IMR-90 (cell line): ENCODE results near the gene BRD3. TPM values are rescaled to one million over a fixed set of nuclear protein-coding genes. Genes with fewer than 3 reads are reported as not detected.

Experiments
- ATAC-seq: fragments of 200-7000 bp; cut with Tn5 transposase; 2 replicates; pipeline ENCODE4 v1.9.1; 2020; ENCODE audit warnings: low read depth, mild to moderate bottlenecking, moderate library complexity
- BruUV-seq: library from RNA; stranded (reverse); fragments of 400-500 nt; replicated peaks from 2 replicates; lab custom pipeline; 2021; lab: Mats Ljungman, UMichigan
- CTCF ChIA-PET: fragments of 300-600 bp; formaldehyde crosslinking; extraction: SDS; loops from one replicate; lab custom pipeline; 2021; ENCODE audit warnings: antibody characterized with exemption; lab: Yijun Ruan, JAX
- POLR2A ChIA-PET: fragments of 300-600 bp; sonication (Branson Sonifier 250); formaldehyde crosslinking; loops from one replicate; lab custom pipeline; 2022; ENCODE audit warnings: antibody characterized with exemption; ENCODE audit not compliant: unreplicated experiment; lab: Charles Lee
- DNase-seq: peaks from one replicate; pipeline ENCODE4 v3.0.0; 2013
- H2AFZ ChIP-seq: replicated peaks from 2 replicates; pipeline ENCODE3; 2013; ENCODE audit warnings: low read length, mild to moderate bottlenecking; ENCODE audit not compliant: poor library complexity
- H2AK5ac ChIP-seq: 2 replicates; pipeline ENCODE4 v1.6.1; 2013; ENCODE audit warnings: low read depth, low read length, inconsistent platforms
- H2AK9ac ChIP-seq: replicated peaks from 2 replicates; pipeline ENCODE3; 2013; ENCODE audit warnings: mild to moderate bottlenecking, low read depth, low read length, moderate library complexity; ENCODE audit not compliant: poor library complexity
- H2BK120ac ChIP-seq: 2 replicates; pipeline ENCODE4 v1.6.1; 2013; ENCODE audit warnings: low read depth, low read length, inconsistent platforms
- H2BK15ac ChIP-seq: 3 replicates; pipeline ENCODE4 v1.6.1; 2013; ENCODE audit warnings: low read depth, low read length, inconsistent platforms
- H2BK20ac ChIP-seq: 2 replicates; pipeline ENCODE4 v1.6.1; 2013; ENCODE audit warnings: low read depth, mild to moderate bottlenecking, inconsistent platforms, low read length, moderate library complexity
- H2BK5ac ChIP-seq: 2 replicates; pipeline ENCODE4 v1.6.1; 2013; ENCODE audit warnings: mild to moderate bottlenecking, low read depth, low read length, inconsistent platforms; ENCODE audit not compliant: poor library complexity, severe bottlenecking
- H3K14ac ChIP-seq: replicated peaks from 2 replicates; pipeline ENCODE4 v1.6.1; 2013; ENCODE audit warnings: low read depth, low read length, inconsistent platforms
- H3K18ac ChIP-seq: 2 replicates; pipeline ENCODE4 v1.6.1; 2013; ENCODE audit warnings: low read depth, low read length, control low read depth
- H3K23ac ChIP-seq: 2 replicates; pipeline ENCODE4 v1.6.1; 2013; ENCODE audit warnings: low read depth, low read length, inconsistent platforms
- H3K27ac ChIP-seq: 2 replicates; pipeline ENCODE4 v1.5.1; 2013; ENCODE audit warnings: mild to moderate bottlenecking, control low read depth, low read length; ENCODE audit not compliant: insufficient read depth
- H3K27me3 ChIP-seq: 2 replicates; pipeline ENCODE4 v1.6.1; 2013; ENCODE audit warnings: low read length; ENCODE audit not compliant: control insufficient read depth, insufficient read depth
- H3K36me3 ChIP-seq: 2 replicates; pipeline ENCODE4 v1.6.1; 2013; ENCODE audit warnings: low read length, mixed read lengths; ENCODE audit not compliant: control insufficient read depth, insufficient read depth
- H3K4ac ChIP-seq: 2 replicates; pipeline ENCODE4 v1.6.1; 2013; ENCODE audit warnings: low read depth, low read length, inconsistent platforms
- H3K4me1 ChIP-seq: 2 replicates; pipeline ENCODE4 v1.6.1; 2013; ENCODE audit warnings: low read length, mixed read lengths; ENCODE audit not compliant: control insufficient read depth, insufficient read depth
- H3K4me2 ChIP-seq: 2 replicates; pipeline ENCODE4 v1.6.1; 2013; ENCODE audit warnings: low read depth, mild to moderate bottlenecking, control low read depth, low read length, moderate library complexity
- H3K4me3 ChIP-seq: 2 replicates; pipeline ENCODE4 v1.5.1; 2013; ENCODE audit warnings: low read depth, mild to moderate bottlenecking, control low read depth, low read length, moderate library complexity; ENCODE audit not compliant: insufficient read depth
- H3K56ac ChIP-seq: 2 replicates; pipeline ENCODE4 v1.6.1; 2013; ENCODE audit warnings: low read length, inconsistent platforms; ENCODE audit not compliant: insufficient read depth; ENCODE audit errors: extremely low read depth
- H3K79me1 ChIP-seq, 2 experiments: 2 replicates each; pipeline ENCODE4 v1.6.1; 2013; ENCODE audit warnings: low read length in 2 of 2, inconsistent platforms in 1 of 2, low read depth in 1 of 2
- H3K9ac ChIP-seq: 2 replicates; pipeline ENCODE4 v1.6.1; 2013; ENCODE audit warnings: low read depth, low read length, control low read depth
- H3K9me1 ChIP-seq: 2 replicates; pipeline ENCODE4 v1.6.1; 2013; ENCODE audit warnings: low read length, inconsistent platforms; ENCODE audit not compliant: insufficient read depth
- H3K9me3 ChIP-seq: 2 replicates; pipeline ENCODE4 v1.6.1; 2013; ENCODE audit warnings: low read length; ENCODE audit not compliant: control insufficient read depth, insufficient read depth
- H4K20me1 ChIP-seq: 2 replicates; pipeline ENCODE4 v1.6.1; 2013; ENCODE audit warnings: low read length, inconsistent platforms; ENCODE audit not compliant: insufficient read depth
- H4K5ac ChIP-seq: 2 replicates; pipeline ENCODE4 v1.6.1; 2013; ENCODE audit warnings: mild to moderate bottlenecking, low read depth, low read length, control low read depth
- H4K8ac ChIP-seq, 2 experiments: 2 replicates each; pipeline ENCODE4 v1.6.1; 2013; ENCODE audit warnings: low read depth in 2 of 2, low read length in 2 of 2, control low read depth in 1 of 2, inconsistent platforms in 1 of 2
- H4K91ac ChIP-seq: 2 replicates; pipeline ENCODE4 v1.6.1; 2013; ENCODE audit warnings: low read depth, low read length, inconsistent platforms; ENCODE audit not compliant: insufficient read depth
- FOS ChIP-seq: fragments of 150-350 bp; IDR thresholded peaks from 2 replicates; pipeline ENCODE4 v1.6.1; 2016; ENCODE audit warnings: low read depth, low read length
- MAZ ChIP-seq: IDR thresholded peaks from 2 replicates; pipeline ENCODE4 v1.6.1; 2012; ENCODE audit warnings: low read depth, mild to moderate bottlenecking, low read length, improper control_type of control experiment, moderate library complexity, borderline replicate concordance
- MXI1 ChIP-seq: IDR thresholded peaks from 2 replicates; pipeline ENCODE4 v1.6.1; 2012; ENCODE audit warnings: low read depth, mild to moderate bottlenecking, low read length, moderate library complexity, borderline replicate concordance
- POLR2A ChIP-seq: IDR thresholded peaks from 2 replicates; pipeline ENCODE4 v1.6.1; 2012; ENCODE audit warnings: mild to moderate bottlenecking, low read depth, low read length
- RFX5 ChIP-seq: IDR thresholded peaks from 2 replicates; pipeline ENCODE4 v1.8.0; 2012; ENCODE audit warnings: low read depth, mild to moderate bottlenecking, low read length, moderate library complexity
- SMC3 ChIP-seq: fragments of 150-350 bp; IDR thresholded peaks from 2 replicates; pipeline ENCODE4 v1.6.1; 2016; ENCODE audit warnings: low read depth, mild to moderate bottlenecking, antibody characterized with exemption, low read length, moderate library complexity
- WGBS, 2 experiments: methylation state at CpG; one replicate each; pipeline versions ENCODE4 v1.1.5 to v1.1.7; 2013; ENCODE audit warnings: missing lambda C conversion rate in 2 of 2; ENCODE audit not compliant: insufficient read length in 1 of 2; ENCODE audit errors: extremely low coverage in 2 of 2; 5-methylcytosine and 5-hydroxymethylcytosine counted together
- dilution Hi-C: fragments of 300-500 bp; cut with HindIII; formaldehyde crosslinking; loops from one replicate; pipeline ENCODE4 v1.14.3; 2018; ENCODE audit warnings: low sequenced_read_pairs; ENCODE audit not compliant: unreplicated experiment
- in situ Hi-C: fragments of 300-500 bp; cut with MboI; formaldehyde crosslinking; loops from 3 replicates; pipeline ENCODE4 v1.14.3; 2019; ENCODE audit warnings: low sequenced_read_pairs, inconsistent platforms, mixed read lengths
- intact Hi-C: fragments of 100-400 bp; cut with micrococcal nuclease; formaldehyde crosslinking; loops from 2 replicates; pipeline ENCODE4 v1.10.0; 2022
- polyA plus RNA-seq, 3 experiments: library from polyadenylated mRNA; depleted of rRNA; stranded (reverse); fragments of >200 nt; gene quantifications; 2 replicates each; pipeline ENCODE4 v1.2.3, GENCODE V29; 2012; ENCODE audit warnings: low replicate concordance in 1 of 3
- total RNA-seq: library from RNA; depleted of rRNA; stranded (reverse); fragments of >200 nt; gene quantifications from 2 replicates; pipeline ENCODE4 v1.2.3, GENCODE V29; 2012

BRD3 gene
- total and polyA plus RNA-seq, 2 of the 4 experiments (the other 2 are of a cell fraction), result 2.2 to 7.1 TPM

DNA sequence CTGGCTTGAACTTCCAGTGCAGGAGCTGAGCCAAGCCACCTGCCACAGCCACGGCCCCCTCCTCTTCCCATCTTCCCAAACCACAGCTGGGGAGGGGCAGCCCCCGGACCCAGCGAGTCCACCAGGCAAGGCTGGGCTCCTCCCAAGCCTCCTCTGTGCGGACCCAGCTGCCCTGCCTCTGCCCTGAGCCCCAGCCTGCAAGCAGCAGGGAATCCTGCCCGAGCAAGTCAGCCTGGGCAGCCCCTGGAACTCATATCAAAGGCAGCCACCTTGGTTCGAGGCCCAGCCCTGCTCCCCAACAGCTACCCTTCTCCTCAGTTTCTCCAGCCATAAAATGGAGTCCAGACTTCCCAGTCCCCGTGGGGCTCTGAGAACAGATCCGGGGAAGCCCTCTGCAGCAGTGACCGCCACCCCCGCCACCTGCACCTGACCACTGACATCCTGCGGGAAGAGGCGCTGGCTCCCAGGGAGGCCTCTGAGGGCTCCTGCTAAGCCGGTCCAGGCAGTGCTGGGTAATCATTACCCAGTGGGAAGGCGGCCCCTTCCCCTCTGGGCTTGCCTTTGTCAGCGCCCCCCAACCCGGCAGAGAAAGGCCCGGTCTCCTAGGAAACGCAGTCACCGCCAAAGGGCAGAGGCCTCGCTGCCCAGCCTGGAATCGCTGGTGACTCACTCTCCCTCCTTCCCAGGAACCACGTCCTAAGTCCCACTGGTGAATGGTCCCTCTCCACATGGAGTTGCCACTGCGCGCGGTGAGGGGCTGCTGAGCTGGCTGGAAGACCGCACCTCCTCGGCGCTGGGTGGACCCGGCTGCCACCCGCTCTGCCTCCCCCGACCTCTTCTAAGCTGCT is 77.2 kb downstream of the BRD3 start:
- H2BK120ac ChIP-seq, result peak overlapping the region; percentile 20; the same call in 1 of the 2 replicates
- peaks cover 60% of the 10 kb centered on the region for H4K20me1 ChIP-seq
- H3K4me3 ChIP-seq, result peak overlapping the region; percentile 73
- H3K14ac ChIP-seq, result peak overlapping the region; percentile 29
- ATAC-seq (peak; percentile 19), DNase-seq (peak; percentile 85)
- ChIA-PET POLR2A (no interaction called here), CTCF (no interaction called here)
- dilution Hi-C loops (no loop called here), intact Hi-C loops (loop anchor here (5.0 kb wide), 1 partner anchor 583 kb away; no protein-coding TSS in a partner anchor), in situ Hi-C loops (loop anchor here (5.0 to 10.0 kb wide), 2 partner anchors 203 to 456 kb away; partner anchors contain the start of gene ADAMTSL2)
- H3K23ac ChIP-seq, result peak overlapping the region; percentile 58
- peak overlapping the region; percentile 76 for H2BK5ac ChIP-seq
- H3K4me2 ChIP-seq, result peak overlapping the region; percentile 75
- no peaks in the 10 kb centered on the region for H3K36me3 ChIP-seq
- H4K8ac ChIP-seq, result peak overlapping the region in 1 of 2 experiments; percentile 6; a peak in 1 of 4 replicates
- 19% methylated on average over 3 of the region's 31 CpGs; no CpG with 5 or more reads in 1 of the 2 experiments for WGBS, 2 experiments
- peak overlapping the region; percentile 99 for H2AK9ac ChIP-seq
- H3K9me1 ChIP-seq, result peaks cover 17% of the 10 kb centered on the region
- H3K9ac ChIP-seq, result peak overlapping the region; percentile 63
- BruUV-seq, result no TSS peak
- H3K4me1 ChIP-seq, result peaks cover 11% of the 10 kb centered on the region; the same call in 1 of the 2 replicates
- H3K27me3 ChIP-seq, result no peaks in the 10 kb centered on the region
- H3K18ac ChIP-seq, result no peak overlapping the region
- H2BK20ac ChIP-seq, result 0 out of 2 replicates have a peak overlapping the region, but pooled peaks have one; percentile 14
- peak overlapping the region; percentile 10; the same call in 1 of the 2 replicates for H3K56ac ChIP-seq
- TF ChIP-seq POLR2A (peak; percentile 68), MAZ (0 out of 2 replicates have a peak, but pooled peaks have one; percentile 15), RFX5 (no peak), FOS (peak; percentile 69), SMC3 (no peak; the same call in 1 of the 2 replicates), MXI1 (peak; percentile 86; the same call in 1 of the 2 replicates)
- H4K91ac ChIP-seq, result peak overlapping the region; percentile 70
- H3K27ac ChIP-seq, result peak overlapping the region; percentile 75
- H3K4ac ChIP-seq, result peak overlapping the region; percentile 59
- peak overlapping the region; percentile 80 for H2AK5ac ChIP-seq
- no peak overlapping the region for H2BK15ac ChIP-seq
- H3K79me1 ChIP-seq, result peaks cover 11 to 63% of the 10 kb centered on the region in 2 experiments
- H4K5ac ChIP-seq, result no peak overlapping the region
- H3K9me3 ChIP-seq, result no peaks in the 10 kb centered on the region
- H2AFZ ChIP-seq, result peak overlapping the region; percentile 86
